ENCODE data around the gene KIF25. TPM values are rescaled to one million over a fixed set of nuclear protein-coding genes. Genes with fewer than 3 reads are reported as not detected.

The KIF25 gene
- total and polyA plus RNA-seq, 3 experiments from 2014 or later, result not detected

- H3K36me3 ChIP-seq (ENCODE audit: insufficient read depth, low read length), result no peaks in the 10 kb centered on the region
- no peak overlapping the region for H3K27ac Mint-ChIP-seq
- peaks cover 8 to 23% (median 20%) of the 10 kb centered on the region in 5 donors for H3K9me3 Mint-ChIP-seq
- peak overlapping the region in 4 of 7 donors; percentile 44 to 60 (median 52) for H3K4me3 Mint-ChIP-seq
- H3K27me3 Mint-ChIP-seq, result peaks cover 22 to 33% of the 10 kb centered on the region in 2 donors
- no peaks in the 10 kb centered on the region for H3K27me3 ChIP-seq (ENCODE audit: insufficient read depth, low read length, poor library complexity, severe bottlenecking)
- no peak overlapping the region for H3K4me3 ChIP-seq (ENCODE audit: low read length)
- no peak for DNase-seq
- no peaks in the 10 kb centered on the region for H3K4me1 ChIP-seq (ENCODE audit: insufficient read depth, low read length)
- ChIA-PET POLR2A (no interaction called here), CTCF (no interaction called here)
- no peak overlapping the region for H3K27ac ChIP-seq (ENCODE audit: low read depth, low read length)
- H3K4me1 Mint-ChIP-seq, result peaks cover 1 to 7% (median 6%) of the 10 kb centered on the region in 3 donors
- H3K36me3 Mint-ChIP-seq, result peaks cover 0 to 1% (median 0%) of the 10 kb centered on the region in 3 donors
- H3K9me3 ChIP-seq (ENCODE audit: low read length), result peaks cover 6% of the 10 kb centered on the region
Observed at GRCh38 chr6:168035098-168035660, 37.7 kb downstream of the KIF25 start.

- H3K27ac ChIP-seq (ENCODE audit: low read depth, low read length), result no peak overlapping the region
- CTCF ChIA-PET, result no interaction called here
- no peaks in the 10 kb centered on the region for H3K36me3 ChIP-seq (ENCODE audit: insufficient read depth, low read length)
- DNase-seq, result no peak
- peaks cover 6% of the 10 kb centered on the region for H3K9me3 ChIP-seq (ENCODE audit: low read length)
- peaks cover 21 to 33% of the 10 kb centered on the region in 2 donors for H3K27me3 Mint-ChIP-seq
- peaks cover 1 to 7% (median 6%) of the 10 kb centered on the region in 3 donors for H3K4me1 Mint-ChIP-seq
- H3K4me1 ChIP-seq (ENCODE audit: insufficient read depth, low read length), result no peaks in the 10 kb centered on the region
- H3K9me3 Mint-ChIP-seq, result peaks cover 8 to 26% (median 20%) of the 10 kb centered on the region in 5 donors
- no peak overlapping the region for H3K4me3 ChIP-seq (ENCODE audit: low read length)
- POLR2A ChIA-PET, result no interaction called here
- no peaks in the 10 kb centered on the region for H3K27me3 ChIP-seq (ENCODE audit: insufficient read depth, low read length, poor library complexity, severe bottlenecking)
- peak overlapping the region in 5 of 7 donors; percentile 44 to 60 (median 50) for H3K4me3 Mint-ChIP-seq
- H3K27ac Mint-ChIP-seq, result no peak overlapping the region
- peaks cover 0 to 1% (median 0%) of the 10 kb centered on the region in 3 donors for H3K36me3 Mint-ChIP-seq
Observed at GRCh38 chr6:168035661-168036545, 38.4 kb downstream of the KIF25 start.

GRCh38 chr6:168037242-168037641 is 39.8 kb downstream of the KIF25 start:
- no peak overlapping the region for H3K4me3 ChIP-seq (ENCODE audit: low read length)
- no peaks in the 10 kb centered on the region for H3K27me3 ChIP-seq (ENCODE audit: insufficient read depth, low read length, poor library complexity, severe bottlenecking)
- H3K36me3 Mint-ChIP-seq, result peaks cover 0 to 1% (median 0%) of the 10 kb centered on the region in 3 donors
- peaks cover 6% of the 10 kb centered on the region for H3K9me3 ChIP-seq (ENCODE audit: low read length)
- H3K4me1 Mint-ChIP-seq, result peaks cover 1 to 7% (median 6%) of the 10 kb centered on the region in 3 donors
- H3K27me3 Mint-ChIP-seq, result peaks cover 18 to 27% of the 10 kb centered on the region in 2 donors
- DNase-seq, result no peak
- H3K9me3 Mint-ChIP-seq, result peaks cover 8 to 27% (median 25%) of the 10 kb centered on the region in 5 donors
- POLR2A ChIA-PET, result no interaction called here
- H3K27ac ChIP-seq (ENCODE audit: low read depth, low read length), result no peak overlapping the region
- CTCF ChIA-PET, result no interaction called here
- H3K36me3 ChIP-seq (ENCODE audit: insufficient read depth, low read length), result no peaks in the 10 kb centered on the region
- no peaks in the 10 kb centered on the region for H3K4me1 ChIP-seq (ENCODE audit: insufficient read depth, low read length)
- no peak overlapping the region for H3K4me3 Mint-ChIP-seq
- no peak overlapping the region for H3K27ac Mint-ChIP-seq

GRCh38 chr6:168037856-168038255 is 40.4 kb downstream of the KIF25 start:
- Histone ChIP-seq H3K4me1 (ENCODE audit: insufficient read depth, low read length) (no peaks in the 10 kb centered on the region), H3K27ac (ENCODE audit: low read depth, low read length) (no peak overlapping the region), H3K36me3 (ENCODE audit: insufficient read depth, low read length) (no peaks in the 10 kb centered on the region), H3K4me3 (ENCODE audit: low read length) (no peak overlapping the region), H3K27me3 (ENCODE audit: insufficient read depth, low read length, poor library complexity, severe bottlenecking) (no peaks in the 10 kb centered on the region), H3K9me3 (ENCODE audit: low read length) (peaks cover 6% of the 10 kb centered on the region)
- DNase-seq, result no peak
- peaks cover 20 to 27% of the 10 kb centered on the region in 2 donors for H3K27me3 Mint-ChIP-seq
- POLR2A ChIA-PET, result no interaction called here
- H3K4me1 Mint-ChIP-seq, result peaks cover 1 to 7% (median 6%) of the 10 kb centered on the region in 3 donors
- H3K9me3 Mint-ChIP-seq, result peaks cover 8 to 27% (median 25%) of the 10 kb centered on the region in 5 donors
- H3K36me3 Mint-ChIP-seq, result peaks cover 0 to 1% (median 0%) of the 10 kb centered on the region in 3 donors
- no peak overlapping the region for H3K27ac Mint-ChIP-seq
- CTCF ChIA-PET, result no interaction called here
- no peak overlapping the region for H3K4me3 Mint-ChIP-seq

GRCh38 chr6:168038576-168039140 is 41.2 kb downstream of the KIF25 start:
- Mint-ChIP-seq H3K36me3 (peaks cover 0 to 1% (median 0%) of the 10 kb centered on the region in 3 donors), H3K27me3 (peaks cover 16 to 23% of the 10 kb centered on the region in 2 donors), H3K4me1 (peaks cover 1 to 7% (median 6%) of the 10 kb centered on the region in 3 donors), H3K4me3 (no peak overlapping the region), H3K27ac (no peak overlapping the region), H3K9me3 (peaks cover 7 to 27% (median 24%) of the 10 kb centered on the region in 5 donors)
- ChIA-PET POLR2A (no interaction called here), CTCF (no interaction called here)
- no peak overlapping the region for H3K27ac ChIP-seq (ENCODE audit: low read depth, low read length)
- H3K4me3 ChIP-seq (ENCODE audit: low read length), result no peak overlapping the region
- no peaks in the 10 kb centered on the region for H3K27me3 ChIP-seq (ENCODE audit: insufficient read depth, low read length, poor library complexity, severe bottlenecking)
- no peak for DNase-seq
- H3K36me3 ChIP-seq (ENCODE audit: insufficient read depth, low read length), result no peaks in the 10 kb centered on the region
- H3K9me3 ChIP-seq (ENCODE audit: low read length), result peaks cover 6% of the 10 kb centered on the region
- H3K4me1 ChIP-seq (ENCODE audit: insufficient read depth, low read length), result no peaks in the 10 kb centered on the region

- POLR2A ChIA-PET, result no interaction called here
- peaks cover 6% of the 10 kb centered on the region for H3K9me3 ChIP-seq (ENCODE audit: low read length)
Observed at GRCh38 chr6:168039301-168039700, 41.8 kb downstream of the KIF25 start.

GRCh38 chr6:168039849-168040248 is 42.4 kb downstream of the KIF25 start:
- no peak overlapping the region for H3K27ac Mint-ChIP-seq
- peaks cover 6% of the 10 kb centered on the region for H3K9me3 ChIP-seq (ENCODE audit: low read length)

More at GRCh38 chr6:168039301-168039700, 41.8 kb downstream of the KIF25 start:
- no peak overlapping the region for H3K27ac ChIP-seq (ENCODE audit: low read depth, low read length)
- no peak overlapping the region for H3K27ac Mint-ChIP-seq
- no peaks in the 10 kb centered on the region for H3K36me3 ChIP-seq (ENCODE audit: insufficient read depth, low read length)
- no peak overlapping the region for H3K4me3 Mint-ChIP-seq
- CTCF ChIA-PET, result no interaction called here
- DNase-seq, result no peak
- H3K4me1 ChIP-seq (ENCODE audit: insufficient read depth, low read length), result no peaks in the 10 kb centered on the region
- H3K4me1 Mint-ChIP-seq, result peaks cover 1 to 7% (median 6%) of the 10 kb centered on the region in 3 donors
- no peak overlapping the region for H3K4me3 ChIP-seq (ENCODE audit: low read length)
- no peaks in the 10 kb centered on the region for H3K27me3 ChIP-seq (ENCODE audit: insufficient read depth, low read length, poor library complexity, severe bottlenecking)
- H3K9me3 Mint-ChIP-seq, result peaks cover 5 to 27% (median 24%) of the 10 kb centered on the region in 5 donors
- peaks cover 0 to 1% (median 0%) of the 10 kb centered on the region in 3 donors for H3K36me3 Mint-ChIP-seq
- peaks cover 13 to 20% of the 10 kb centered on the region in 2 donors for H3K27me3 Mint-ChIP-seq

More at GRCh38 chr6:168039849-168040248, 42.4 kb downstream of the KIF25 start:
- ChIA-PET CTCF (no interaction called here), POLR2A (no interaction called here)
- Mint-ChIP-seq H3K9me3 (peaks cover 5 to 27% (median 24%) of the 10 kb centered on the region in 5 donors), H3K4me1 (peaks cover 1 to 7% (median 5%) of the 10 kb centered on the region in 3 donors), H3K4me3 (no peak overlapping the region), H3K27me3 (peaks cover 9 to 15% of the 10 kb centered on the region in 2 donors), H3K36me3 (peaks cover 0 to 1% (median 0%) of the 10 kb centered on the region in 3 donors)
- DNase-seq, result no peak
- Histone ChIP-seq H3K27ac (ENCODE audit: low read depth, low read length) (no peak overlapping the region), H3K4me1 (ENCODE audit: insufficient read depth, low read length) (no peaks in the 10 kb centered on the region), H3K36me3 (ENCODE audit: insufficient read depth, low read length) (no peaks in the 10 kb centered on the region), H3K4me3 (ENCODE audit: low read length) (no peak overlapping the region), H3K27me3 (ENCODE audit: insufficient read depth, low read length, poor library complexity, severe bottlenecking) (no peaks in the 10 kb centered on the region)
